Stomach smooth muscle (tissue), 2 donors: ENCODE data around the gene SHQ1.

Source experiments
- H3K27ac ChIP-seq: one replicate; pipeline ENCODE4 v1.7.0; 2013; ENCODE audit warnings: mild to moderate bottlenecking, low read length, inconsistent platforms
- H3K27me3 ChIP-seq, 2 donors: one replicate each; pipeline ENCODE4 v1.7.0; 2013; ENCODE audit warnings: low read length in 2 of 2; ENCODE audit not compliant: insufficient read depth in 2 of 2, control insufficient read depth in 1 of 2
- H3K36me3 ChIP-seq, 2 donors: one replicate each; pipeline ENCODE4 v1.7.0; 2013; ENCODE audit warnings: low read length in 2 of 2; ENCODE audit not compliant: control insufficient read depth in 2 of 2, insufficient read depth in 2 of 2
- H3K4me1 ChIP-seq: one replicate; pipeline ENCODE4 v1.7.0; 2013; ENCODE audit warnings: low read length; ENCODE audit not compliant: control insufficient read depth, insufficient read depth
- H3K4me3 ChIP-seq, 2 donors: one replicate each; pipeline ENCODE4 v1.7.0; 2013; ENCODE audit warnings: low read length in 2 of 2
- H3K9ac ChIP-seq, 2 donors: one replicate each; pipeline ENCODE4 v1.7.0; 2013; ENCODE audit warnings: low read length in 2 of 2, mild to moderate bottlenecking in 1 of 2
- H3K9me3 ChIP-seq, 2 donors: one replicate each; pipeline ENCODE4 v1.7.0; 2013; ENCODE audit warnings: low read length in 2 of 2; ENCODE audit not compliant: control insufficient read depth in 2 of 2
- donor health status: healthy.
- donor health status: Pancreatic carcinoma.

The SHQ1 gene

DNA sequence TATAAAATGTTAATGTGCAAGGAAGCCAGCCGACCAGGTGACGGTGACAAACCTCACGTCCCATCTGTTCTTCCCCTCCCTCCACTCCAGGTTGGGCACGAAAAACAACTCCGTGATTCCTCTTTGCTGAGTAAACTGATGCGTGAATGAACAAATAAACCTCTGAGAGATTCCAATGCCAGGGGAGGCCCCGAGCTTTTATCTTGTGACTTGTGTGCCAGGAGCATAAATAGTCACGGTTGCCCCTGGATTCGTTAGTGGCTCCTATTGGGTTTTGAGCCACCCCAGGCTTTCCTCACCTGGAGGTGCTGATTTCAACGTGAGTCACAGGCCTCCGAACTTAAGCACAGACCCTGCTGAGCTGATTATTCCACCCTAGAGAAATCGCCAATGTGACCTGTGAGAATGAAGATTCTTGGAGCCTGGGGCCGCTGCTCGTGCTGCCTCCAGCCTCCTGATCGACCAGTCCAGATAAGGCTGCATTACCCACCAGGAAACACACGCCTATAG, 119.2 kb downstream of the SHQ1 start:
- peaks cover 0 to 2% of the 10 kb centered on the region in 2 donors for H3K27me3 ChIP-seq
- H3K4me1 ChIP-seq = no peaks in the 10 kb centered on the region
- H3K27ac ChIP-seq = no peak overlapping the region
- no peaks in the 10 kb centered on the region for H3K36me3 ChIP-seq
- H3K9ac ChIP-seq = no peak overlapping the region
- H3K4me3 ChIP-seq = no peak overlapping the region
- peaks cover 0 to 11% of the 10 kb centered on the region in 2 donors for H3K9me3 ChIP-seq

DNA sequence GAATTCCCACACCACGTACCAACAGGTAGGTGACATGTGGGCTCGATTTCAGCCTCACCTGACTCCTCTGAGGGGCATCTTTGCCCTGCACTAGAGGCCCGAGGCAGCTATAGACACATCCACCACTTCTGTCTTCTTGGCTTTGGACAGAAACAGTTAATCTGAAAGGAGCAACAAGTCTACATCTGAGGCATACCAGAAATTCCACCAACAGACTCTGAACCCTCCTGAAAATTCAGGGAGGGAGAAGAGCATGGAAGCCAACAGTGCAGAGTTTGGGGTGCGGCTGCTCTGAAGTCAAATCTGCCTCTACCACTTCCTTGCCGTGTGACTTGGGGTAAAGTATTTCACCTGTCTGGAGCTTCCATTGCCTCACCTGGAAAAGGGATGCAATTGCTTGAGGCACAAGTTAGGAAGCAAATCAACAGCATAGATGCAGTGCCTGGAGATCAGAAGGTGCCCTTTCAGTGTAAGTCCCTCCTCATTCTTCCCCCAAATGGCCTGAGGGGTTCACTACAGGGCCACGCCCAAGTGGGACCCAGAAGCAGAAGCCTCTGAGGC, 119.8 kb downstream of the SHQ1 start:
- no peaks in the 10 kb centered on the region for H3K4me1 ChIP-seq
- H3K4me3 ChIP-seq = no peak overlapping the region
- H3K9me3 ChIP-seq = peaks cover 0 to 11% of the 10 kb centered on the region in 2 donors
- H3K9ac ChIP-seq = no peak overlapping the region
- no peaks in the 10 kb centered on the region for H3K36me3 ChIP-seq
- H3K27ac ChIP-seq = no peak overlapping the region
- no peaks in the 10 kb centered on the region for H3K27me3 ChIP-seq

DNA sequence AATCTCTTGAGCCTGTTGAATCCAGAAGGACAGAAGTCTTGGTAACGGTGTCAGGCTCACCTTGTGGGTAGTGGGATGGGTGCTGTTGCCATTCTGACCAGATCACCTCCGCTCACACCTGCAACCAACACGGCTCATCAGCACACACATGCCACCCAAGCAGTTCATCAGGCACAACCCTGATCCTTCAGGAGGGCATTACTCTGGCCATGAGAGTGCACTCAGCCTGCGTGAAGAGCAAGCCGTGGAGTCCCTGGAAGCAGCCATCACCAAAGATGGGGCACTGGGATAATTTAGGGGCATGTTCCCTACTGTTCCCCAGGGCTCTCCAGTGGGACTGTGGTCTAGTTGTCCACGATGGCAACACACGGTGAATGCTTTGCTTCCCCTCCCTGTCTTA, 120.5 kb downstream of the SHQ1 start:
- Histone ChIP-seq H3K9ac (no peak overlapping the region), H3K36me3 (no peaks in the 10 kb centered on the region), H3K9me3 (peaks cover 0 to 6% of the 10 kb centered on the region in 2 donors), H3K27me3 (no peaks in the 10 kb centered on the region), H3K4me1 (no peaks in the 10 kb centered on the region), H3K27ac (no peak overlapping the region), H3K4me3 (no peak overlapping the region)

DNA sequence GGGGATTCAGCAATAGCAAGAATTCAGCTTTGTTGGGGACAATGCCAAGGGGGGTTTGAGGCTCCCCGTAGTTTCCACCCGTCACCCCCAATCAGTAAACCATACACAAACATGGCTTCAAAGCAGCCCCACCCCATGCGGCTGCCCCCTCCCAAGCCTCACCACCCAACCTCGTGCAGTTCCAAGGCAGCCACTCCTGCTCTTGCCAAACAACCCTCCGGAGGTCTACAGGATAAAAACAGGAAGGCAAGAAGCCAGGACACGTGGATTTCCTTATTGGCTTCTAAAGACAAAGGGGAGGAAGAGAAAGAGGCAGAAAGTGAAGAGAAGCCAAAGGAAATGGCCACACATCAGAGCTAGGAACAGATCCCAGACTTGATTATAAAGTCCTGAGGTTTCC, 121.1 kb downstream of the SHQ1 start:
- H3K27ac ChIP-seq = no peak overlapping the region
- H3K9ac ChIP-seq = no peak overlapping the region
- H3K4me3 ChIP-seq = no peak overlapping the region

DNA sequence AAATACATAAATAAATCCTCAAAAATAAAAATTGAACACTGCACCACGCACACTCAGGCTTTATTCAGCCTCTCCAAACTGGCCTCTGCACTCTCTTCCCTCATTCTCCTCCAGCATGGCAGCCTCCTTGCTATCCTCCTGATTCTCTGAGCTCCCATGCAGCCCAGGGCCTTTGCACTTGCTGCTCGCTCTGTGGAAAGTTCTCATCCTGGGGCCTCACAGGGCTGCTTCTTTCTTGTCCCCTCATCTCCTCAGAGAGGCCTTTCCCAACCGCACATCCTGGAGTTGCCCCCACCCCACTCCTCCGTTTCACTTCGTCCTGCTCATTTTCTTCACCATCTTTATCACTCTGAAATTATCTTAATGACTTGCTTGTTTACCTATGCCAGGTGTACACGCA, 123.0 kb downstream of the SHQ1 start:
- H3K4me1 ChIP-seq = no peaks in the 10 kb centered on the region
- H3K36me3 ChIP-seq = no peaks in the 10 kb centered on the region
- H3K27ac ChIP-seq = no peak overlapping the region
- no peaks in the 10 kb centered on the region for H3K9me3 ChIP-seq
- H3K9ac ChIP-seq = no peak overlapping the region
- no peak overlapping the region for H3K4me3 ChIP-seq
- H3K27me3 ChIP-seq = no peaks in the 10 kb centered on the region

More for the DNA sequence above, 121.1 kb downstream of the SHQ1 start:
- no peaks in the 10 kb centered on the region for H3K4me1 ChIP-seq
- peaks cover 0 to 4% of the 10 kb centered on the region in 2 donors for H3K9me3 ChIP-seq
- H3K36me3 ChIP-seq = no peaks in the 10 kb centered on the region
- no peaks in the 10 kb centered on the region for H3K27me3 ChIP-seq

DNA sequence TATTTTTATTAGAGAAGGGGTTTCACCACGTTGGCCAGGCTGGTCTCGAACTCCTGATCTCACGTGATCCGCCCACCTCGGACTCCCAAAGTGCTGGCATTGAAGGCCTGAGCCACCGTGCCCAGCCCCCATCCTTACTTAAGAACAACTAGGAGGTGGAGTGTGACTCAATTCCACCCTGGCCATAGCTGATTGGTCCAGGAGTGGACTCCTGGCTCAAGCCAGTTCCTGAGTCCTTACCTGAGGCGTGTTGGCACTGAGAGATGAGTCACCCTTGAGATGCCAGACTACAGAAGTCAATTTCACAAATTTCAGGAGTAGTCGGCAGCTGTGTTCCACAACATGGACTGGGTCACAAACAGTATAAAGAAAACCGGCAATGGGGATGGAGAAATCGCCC, 124.2 kb downstream of the SHQ1 start:
- Histone ChIP-seq H3K4me1 (no peaks in the 10 kb centered on the region), H3K9me3 (no peaks in the 10 kb centered on the region), H3K4me3 (no peak overlapping the region), H3K36me3 (no peaks in the 10 kb centered on the region), H3K27me3 (no peaks in the 10 kb centered on the region), H3K27ac (no peak overlapping the region), H3K9ac (no peak overlapping the region)

DNA sequence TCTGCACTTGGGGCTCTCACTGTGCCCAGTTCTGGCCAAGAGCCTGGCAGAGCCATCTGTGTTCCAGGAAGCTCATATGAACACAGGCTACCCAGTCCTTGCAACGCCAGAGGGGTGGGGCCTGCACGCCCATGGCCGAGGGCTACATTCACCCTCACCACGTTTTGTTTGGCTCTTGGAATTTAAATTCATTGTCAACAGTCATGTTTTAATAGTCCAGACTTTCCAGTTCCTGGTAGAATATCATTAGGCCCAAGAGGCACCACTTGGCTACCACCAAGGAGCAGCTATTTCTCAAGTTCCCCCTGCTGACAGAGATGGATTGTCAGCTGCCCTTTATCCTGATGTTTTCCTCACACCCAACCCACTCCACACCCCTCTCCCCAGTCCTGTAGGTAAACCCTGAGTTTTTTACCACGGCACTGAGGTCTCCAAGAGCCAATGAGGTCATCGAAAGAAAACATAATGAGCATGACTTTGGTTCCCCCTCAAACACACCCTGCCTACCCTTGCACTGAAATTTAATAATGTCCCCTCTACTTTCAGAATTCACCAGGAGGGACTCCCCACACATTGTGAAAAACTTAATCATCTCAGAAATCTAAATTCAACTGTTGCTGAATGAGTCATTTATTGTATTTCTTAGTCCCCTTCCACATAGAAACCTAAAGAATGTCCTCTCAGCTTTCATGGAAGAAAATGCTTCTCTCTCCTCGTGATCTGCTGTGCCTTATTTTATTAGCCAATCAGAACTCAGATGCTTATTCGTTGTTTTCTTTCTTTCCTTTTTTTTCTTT, 125.1 kb downstream of the SHQ1 start:
- Histone ChIP-seq H3K27ac (no peak overlapping the region), H3K9ac (no peak overlapping the region), H3K36me3 (no peaks in the 10 kb centered on the region), H3K27me3 (no peaks in the 10 kb centered on the region), H3K4me3 (no peak overlapping the region), H3K9me3 (no peaks in the 10 kb centered on the region), H3K4me1 (no peaks in the 10 kb centered on the region)

DNA sequence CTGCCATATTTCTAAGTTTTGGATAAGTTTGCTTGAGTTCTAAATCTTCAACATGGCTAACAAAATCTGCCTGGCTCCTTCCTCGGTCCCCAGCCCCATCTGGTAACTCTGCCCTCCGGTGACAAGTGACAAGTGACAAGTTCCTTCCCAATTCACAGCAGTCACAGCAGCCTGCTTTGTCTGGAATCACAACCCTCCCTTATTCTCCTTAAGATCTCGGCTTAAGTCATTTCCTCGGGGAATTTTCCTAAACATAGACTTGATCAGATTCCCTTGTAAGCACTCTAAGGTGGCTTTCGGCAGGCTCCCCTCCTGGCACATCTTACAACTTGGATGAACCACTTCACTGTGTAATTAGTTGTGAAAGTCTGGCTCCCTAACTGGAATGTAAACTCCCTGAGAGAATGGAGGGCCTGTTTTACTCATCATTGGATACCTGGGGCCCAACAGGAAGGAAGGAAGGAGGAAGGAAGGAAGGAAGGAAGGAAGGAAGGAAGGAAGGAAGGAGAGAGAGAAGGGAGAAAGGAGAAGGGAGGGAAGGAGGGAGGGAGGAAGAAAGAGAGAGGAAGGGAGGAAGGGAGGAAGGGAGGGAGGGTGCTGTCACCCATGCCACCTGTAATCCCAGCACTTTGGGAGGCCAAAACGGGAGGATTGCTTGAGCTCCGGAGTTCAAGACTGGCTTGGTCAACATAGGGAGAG, 126.4 kb downstream of the SHQ1 start:
- Histone ChIP-seq H3K36me3 (no peaks in the 10 kb centered on the region), H3K27ac (no peak overlapping the region), H3K9me3 (no peaks in the 10 kb centered on the region), H3K27me3 (no peaks in the 10 kb centered on the region), H3K4me1 (no peaks in the 10 kb centered on the region), H3K9ac (no peak overlapping the region), H3K4me3 (no peak overlapping the region)

DNA sequence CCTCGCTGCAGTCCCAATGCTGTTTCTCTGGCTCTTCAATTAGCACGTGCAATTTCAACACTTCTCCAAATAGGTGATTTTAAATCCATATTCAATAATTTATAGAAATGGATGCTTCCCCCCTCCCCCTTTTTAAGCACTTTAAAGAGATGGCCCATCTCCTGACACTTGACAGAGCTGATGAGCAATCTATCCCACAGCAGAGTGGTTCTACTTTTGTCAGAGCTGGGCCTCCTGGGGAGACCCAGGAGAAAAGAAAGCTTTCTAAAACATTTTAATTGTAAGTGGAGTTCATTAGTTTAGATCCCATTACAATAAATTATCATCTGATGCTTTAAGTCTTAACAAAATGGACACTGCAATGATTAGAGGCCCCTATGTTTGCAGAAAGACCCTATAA, 127.7 kb downstream of the SHQ1 start:
- Histone ChIP-seq H3K27ac (no peak overlapping the region), H3K4me1 (no peaks in the 10 kb centered on the region), H3K9ac (no peak overlapping the region), H3K9me3 (peaks cover 0 to 2% of the 10 kb centered on the region in 2 donors), H3K27me3 (no peaks in the 10 kb centered on the region), H3K4me3 (no peak overlapping the region), H3K36me3 (no peaks in the 10 kb centered on the region)

DNA sequence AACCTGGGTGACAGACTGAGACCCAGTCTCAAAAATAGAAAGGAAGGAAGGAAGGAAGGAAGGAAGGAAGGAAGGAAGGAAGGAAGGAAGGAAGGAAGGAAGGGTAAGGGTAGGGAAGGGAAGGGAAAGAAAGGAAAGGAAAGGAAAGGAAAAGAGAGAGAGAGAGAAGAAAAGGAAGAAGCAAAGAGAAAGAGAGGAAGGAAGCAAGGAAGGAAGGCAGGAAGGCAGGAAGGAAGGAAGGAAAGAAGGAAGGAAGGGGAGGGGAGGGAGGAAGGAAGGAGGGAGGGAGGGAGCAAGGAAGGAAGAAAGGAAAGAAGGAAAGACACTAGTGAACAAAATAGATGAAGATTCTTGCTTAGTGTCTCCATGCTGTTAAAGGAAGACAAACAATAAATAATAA, 129.1 kb downstream of the SHQ1 start:
- Histone ChIP-seq H3K9ac (no peak overlapping the region), H3K27ac (no peak overlapping the region), H3K4me3 (no peak overlapping the region), H3K9me3 (peaks cover 0 to 2% of the 10 kb centered on the region in 2 donors), H3K4me1 (no peaks in the 10 kb centered on the region), H3K27me3 (no peaks in the 10 kb centered on the region), H3K36me3 (no peaks in the 10 kb centered on the region)
